Retinal pigment epithelial cell (primary cell): ENCODE results near the gene SERBP1.

Source experiments
- DNase-seq: peaks from one replicate; pipeline ENCODE4 v3.0.0-alpha.2; 2010; ENCODE audit warnings: low read depth
- H3K4me3 ChIP-seq: 2 replicates; pipeline ENCODE4 v1.5.1; 2011; ENCODE audit warnings: mild to moderate bottlenecking, low read length, control low read depth, moderate library complexity
- TF ChIP-seq, protein P1 (sequence below): conservative IDR thresholded peaks from 2 replicates; pipeline ENCODE4 v1.5.1; 2011; ENCODE audit warnings: low read depth, low read length, control low read depth, inconsistent platforms

The SERBP1 gene

DNA sequence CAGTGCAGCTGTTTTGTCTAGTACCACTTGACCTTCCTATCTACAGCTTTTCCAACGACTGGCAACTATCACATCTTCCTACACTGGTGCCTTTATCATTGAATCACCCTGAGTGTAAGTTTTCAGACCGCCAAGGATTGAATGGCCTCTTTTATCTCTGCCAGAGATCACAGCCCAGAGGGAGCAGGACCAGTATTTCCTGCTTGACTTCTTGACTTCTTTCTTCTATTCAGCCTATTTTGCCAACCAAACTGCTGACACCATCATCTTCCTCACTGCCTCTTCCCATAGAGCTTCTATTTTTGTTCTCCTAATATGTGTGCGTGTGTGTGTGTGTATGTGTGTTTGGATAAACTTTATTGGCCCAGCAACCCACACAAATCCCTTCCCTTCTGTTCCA lies 53.8 kb downstream of the SERBP1 start:
- no peak for DNase-seq
- no peak overlapping the region for H3K4me3 ChIP-seq
- TF ChIP-seq, protein P1, sequence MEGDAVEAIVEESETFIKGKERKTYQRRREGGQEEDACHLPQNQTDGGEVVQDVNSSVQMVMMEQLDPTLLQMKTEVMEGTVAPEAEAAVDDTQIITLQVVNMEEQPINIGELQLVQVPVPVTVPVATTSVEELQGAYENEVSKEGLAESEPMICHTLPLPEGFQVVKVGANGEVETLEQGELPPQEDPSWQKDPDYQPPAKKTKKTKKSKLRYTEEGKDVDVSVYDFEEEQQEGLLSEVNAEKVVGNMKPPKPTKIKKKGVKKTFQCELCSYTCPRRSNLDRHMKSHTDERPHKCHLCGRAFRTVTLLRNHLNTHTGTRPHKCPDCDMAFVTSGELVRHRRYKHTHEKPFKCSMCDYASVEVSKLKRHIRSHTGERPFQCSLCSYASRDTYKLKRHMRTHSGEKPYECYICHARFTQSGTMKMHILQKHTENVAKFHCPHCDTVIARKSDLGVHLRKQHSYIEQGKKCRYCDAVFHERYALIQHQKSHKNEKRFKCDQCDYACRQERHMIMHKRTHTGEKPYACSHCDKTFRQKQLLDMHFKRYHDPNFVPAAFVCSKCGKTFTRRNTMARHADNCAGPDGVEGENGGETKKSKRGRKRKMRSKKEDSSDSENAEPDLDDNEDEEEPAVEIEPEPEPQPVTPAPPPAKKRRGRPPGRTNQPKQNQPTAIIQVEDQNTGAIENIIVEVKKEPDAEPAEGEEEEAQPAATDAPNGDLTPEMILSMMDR, result no peak

DNA sequence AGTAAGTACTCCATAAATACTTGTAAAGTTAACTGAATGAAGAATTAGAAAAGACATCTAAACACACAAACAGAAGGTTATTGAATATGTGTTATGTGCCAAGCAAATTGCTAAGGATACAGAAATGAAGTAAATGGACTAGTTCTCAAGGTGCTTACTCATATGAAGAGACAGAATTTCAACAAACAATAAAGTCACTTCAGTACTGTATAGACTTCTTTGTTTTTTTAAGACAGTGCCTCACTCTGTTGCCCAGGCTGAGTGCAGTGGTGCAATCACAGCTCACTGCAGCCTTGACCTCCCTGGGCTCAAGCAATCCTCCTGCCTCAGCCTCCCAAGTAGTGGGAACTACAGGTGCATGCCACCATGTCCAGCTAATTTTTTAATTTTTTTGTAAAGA lies 57.3 kb downstream of the SERBP1 start:
- no peak overlapping the region for H3K4me3 ChIP-seq
- DNase-seq, result no peak
- TF ChIP-seq, protein P1, result no peak

DNA sequence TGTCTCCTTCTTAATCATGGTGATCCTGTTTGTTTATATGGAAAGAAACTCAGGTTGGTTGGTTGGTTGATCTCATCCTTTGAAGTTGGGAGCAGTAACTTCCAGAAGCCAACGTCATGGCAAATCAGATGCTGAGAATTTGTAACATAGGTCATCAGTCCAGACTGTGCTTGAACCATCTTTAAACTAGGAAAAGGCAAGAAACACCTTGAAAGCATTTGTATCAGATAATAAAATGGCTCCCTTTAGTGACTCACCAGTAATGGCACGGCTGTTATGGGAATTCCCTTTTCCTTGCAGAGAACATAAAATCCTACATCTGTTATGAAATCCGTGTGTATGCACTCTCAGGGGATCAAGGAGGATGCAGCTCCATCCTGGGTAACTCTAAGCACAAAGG lies 58.1 kb downstream of the SERBP1 start:
- TF ChIP-seq, protein P1, result no peak
- no peak overlapping the region for H3K4me3 ChIP-seq
- no peak for DNase-seq

DNA sequence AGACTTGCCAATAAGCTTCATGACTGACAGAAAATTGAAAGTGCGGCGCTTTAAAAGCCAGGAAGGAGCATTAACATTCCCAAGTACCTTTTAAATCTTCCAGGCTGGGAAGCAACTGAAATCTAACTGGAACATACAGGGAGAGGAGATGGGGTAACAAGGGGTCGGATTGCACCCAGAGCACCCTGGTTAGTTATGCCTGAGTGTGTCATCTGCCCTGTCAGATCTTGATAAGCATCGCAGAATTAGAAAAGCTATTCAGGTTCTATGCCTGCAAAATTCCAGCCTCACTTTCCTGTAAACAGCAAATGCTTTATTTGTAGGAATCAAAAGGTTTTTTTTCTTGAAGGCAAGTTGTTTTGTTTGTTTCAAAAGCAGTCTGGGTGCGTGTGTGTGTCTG lies 58.5 kb downstream of the SERBP1 start:
- TF ChIP-seq, protein P1, result no peak
- no peak for DNase-seq
- H3K4me3 ChIP-seq, result no peak overlapping the region

DNA sequence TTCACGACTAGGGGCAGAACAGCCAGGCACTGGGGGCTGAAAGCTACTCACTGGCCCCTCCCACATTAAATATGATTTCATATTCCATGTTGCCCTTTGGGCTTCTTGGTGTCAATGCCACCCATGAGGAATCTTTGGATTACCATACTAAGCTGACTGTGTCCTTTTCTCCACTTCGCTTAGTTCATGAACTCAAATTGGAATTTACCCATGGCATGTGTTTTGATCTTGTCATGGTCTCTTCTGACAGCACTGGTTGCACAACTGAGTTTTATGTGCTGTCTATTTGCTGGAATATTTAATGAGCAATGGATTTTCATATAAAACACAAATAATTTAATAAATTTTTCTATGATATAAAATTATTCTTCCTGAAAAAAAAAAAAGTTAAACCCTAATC lies 59.2 kb downstream of the SERBP1 start:
- TF ChIP-seq, protein P1, result no peak
- no peak for DNase-seq

DNA sequence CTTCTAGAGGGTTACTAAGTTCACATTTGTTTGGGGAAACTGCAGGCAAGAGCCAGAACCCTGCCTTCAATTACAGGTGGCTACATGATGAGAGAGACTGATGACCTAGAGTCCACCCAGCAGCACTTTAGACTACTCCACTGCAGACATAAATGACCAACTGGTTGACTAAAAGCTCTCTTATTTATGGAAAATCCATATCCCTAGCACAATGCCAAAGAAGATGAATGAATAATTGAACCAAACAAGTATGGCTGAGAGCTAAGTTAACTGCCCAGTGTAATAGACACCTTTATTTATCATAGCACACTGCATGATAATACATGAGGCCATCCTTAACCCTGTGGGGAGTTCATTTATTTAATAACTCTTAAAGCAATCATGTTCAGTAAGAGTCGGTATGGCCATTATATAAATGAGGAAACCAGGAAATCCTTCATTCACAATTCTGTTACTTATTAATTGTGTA lies 62.1 kb downstream of the SERBP1 start:
- H3K4me3 ChIP-seq, result no peak overlapping the region
- TF ChIP-seq, protein P1, result no peak
- no peak for DNase-seq

More for the DNA sequence above, 59.2 kb downstream of the SERBP1 start:
- H3K4me3 ChIP-seq, result no peak overlapping the region

DNA sequence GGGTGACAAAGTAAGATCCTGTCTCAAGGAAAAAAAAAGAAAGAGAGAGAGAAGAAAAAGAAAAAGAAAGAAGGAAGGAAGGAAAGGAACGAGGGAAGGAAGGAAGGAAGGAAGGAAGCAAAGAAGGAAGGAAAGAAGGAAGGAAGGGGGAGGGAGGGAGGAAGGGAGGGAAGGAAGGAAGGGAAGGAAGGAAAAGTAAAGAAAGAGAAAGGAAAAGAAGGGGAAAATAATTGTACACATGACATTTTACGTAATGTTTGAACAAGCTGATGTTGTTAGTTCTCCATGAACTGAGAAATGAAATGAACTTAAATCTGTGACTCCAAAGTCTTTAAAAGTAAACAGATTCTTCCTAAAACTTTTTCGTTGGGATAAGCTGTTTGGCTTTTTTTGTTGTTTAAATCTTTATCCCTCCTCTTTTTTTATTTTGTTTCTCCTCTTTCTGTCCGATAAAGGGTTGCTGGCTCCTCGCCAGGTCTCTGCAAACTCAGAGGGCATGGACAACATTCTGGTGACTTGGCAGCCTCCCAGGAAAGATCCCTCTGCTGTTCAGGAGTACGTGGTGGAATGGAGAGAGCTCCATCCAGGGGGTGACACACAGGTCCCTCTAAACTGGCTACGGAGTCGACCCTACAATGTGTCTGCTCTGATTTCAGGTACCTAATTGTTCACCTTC lies 62.7 kb downstream of the SERBP1 start:
- TF ChIP-seq, protein P1, result peak; percentile 23
- H3K4me3 ChIP-seq, result no peak overlapping the region
- DNase-seq, result no peak
